ENCODE measurements around the gene GJD2. TPM values are rescaled to one million over a fixed set of nuclear protein-coding genes. Genes with fewer than 3 reads are reported as not detected.

Gene GJD2
- total and polyA plus RNA-seq, 7 donors = not detected

- TF ChIP-seq CTCF (IDR thresholded peaks at IDR 0.05) = no peak
- WGBS, 3 donors = 74 to 91% (median 82%) methylated on average over 2 of the region's 2 CpGs
- Histone ChIP-seq H3K27ac (no peak overlapping the region), H3K4me3 (no peak overlapping the region), H3K27me3 (ENCODE audit: insufficient read depth in 3 of 3, low read length in 2 of 3) (peaks cover 0 to 2% (median 0%) of the 10 kb centered on the region in 3 donors), H3K4me1 (no peaks in the 10 kb centered on the region), H3K36me3 (ENCODE audit: insufficient read depth in 1 of 2, low read depth in 1 of 2) (peaks cover 0 to 13% of the 10 kb centered on the region in 2 donors), H3K9me3 (no peaks in the 10 kb centered on the region)
- intact Hi-C loops (cut with DNase I) = no loop called here
- DNase-seq (no peak), ATAC-seq (no peak)
These were observed 31.4 kb upstream of the GJD2 start for GRCh38 chr15:34786206-34786605.

GRCh38 chr15:34783991-34784390 lies 29.2 kb upstream of the GJD2 start:
- Histone ChIP-seq H3K4me3 (no peak overlapping the region), H3K9me3 (no peaks in the 10 kb centered on the region), H3K36me3 (ENCODE audit: insufficient read depth in 1 of 2, low read depth in 1 of 2) (no peaks in the 10 kb centered on the region), H3K27ac (no peak overlapping the region), H3K27me3 (ENCODE audit: insufficient read depth in 3 of 3, low read length in 2 of 3) (no peaks in the 10 kb centered on the region), H3K4me1 (no peaks in the 10 kb centered on the region)
- intact Hi-C loops (cut with DNase I) = no loop called here
- no peak for ATAC-seq
- DNase-seq = no peak
- no peak for TF ChIP-seq CTCF (IDR thresholded peaks at IDR 0.05)

- ATAC-seq (no peak), DNase-seq (no peak)
- no peaks in the 10 kb centered on the region for H3K4me1 ChIP-seq
- intact Hi-C loops (cut with DNase I) = no loop called here
- H3K27me3 ChIP-seq (ENCODE audit: insufficient read depth in 3 of 3, low read length in 2 of 3) = no peaks in the 10 kb centered on the region
- no peak overlapping the region for H3K4me3 ChIP-seq
- no peak overlapping the region for H3K27ac ChIP-seq
- no peaks in the 10 kb centered on the region for H3K9me3 ChIP-seq
- 93 to 97% (median 94%) methylated on average over 2 of the region's 2 CpGs for WGBS, 3 donors
- no peak for TF ChIP-seq CTCF (IDR thresholded peaks at IDR 0.05)
- H3K36me3 ChIP-seq (ENCODE audit: insufficient read depth in 1 of 2, low read depth in 1 of 2) = no peaks in the 10 kb centered on the region
These were observed 28.6 kb upstream of the GJD2 start for GRCh38 chr15:34783431-34783830.

- ATAC-seq (no peak), DNase-seq (no peak)
- 85 to 94% (median 85%) methylated on average over 3 of the region's 3 CpGs for WGBS, 3 donors
- Histone ChIP-seq H3K4me3 (no peak overlapping the region), H3K9me3 (no peaks in the 10 kb centered on the region), H3K4me1 (no peaks in the 10 kb centered on the region), H3K27me3 (ENCODE audit: insufficient read depth in 3 of 3, low read length in 2 of 3) (no peaks in the 10 kb centered on the region), H3K27ac (no peak overlapping the region), H3K36me3 (ENCODE audit: insufficient read depth in 1 of 2, low read depth in 1 of 2) (no peaks in the 10 kb centered on the region)
- TF ChIP-seq CTCF (IDR thresholded peaks at IDR 0.05) = no peak
- intact Hi-C loops (cut with DNase I) = no loop called here
These were observed 28.1 kb upstream of the GJD2 start for GRCh38 chr15:34782901-34783300.

- WGBS, 3 donors = 80 to 85% (median 80%) methylated on average over 2 of the region's 2 CpGs
- no peaks in the 10 kb centered on the region for H3K9me3 ChIP-seq
- intact Hi-C loops (cut with DNase I) = no loop called here
These were observed 25.9 kb upstream of the GJD2 start for GRCh38 chr15:34780725-34781124.

More at GRCh38 chr15:34780725-34781124, 25.9 kb upstream of the GJD2 start:
- Histone ChIP-seq H3K4me3 (no peak overlapping the region), H3K27me3 (ENCODE audit: insufficient read depth in 3 of 3, low read length in 2 of 3) (no peaks in the 10 kb centered on the region), H3K4me1 (no peaks in the 10 kb centered on the region), H3K27ac (no peak overlapping the region), H3K36me3 (ENCODE audit: insufficient read depth in 1 of 2, low read depth in 1 of 2) (no peaks in the 10 kb centered on the region)
- DNase-seq (no peak), ATAC-seq (no peak)
- no peak for TF ChIP-seq CTCF (IDR thresholded peaks at IDR 0.05)
